T-helper 2 cell (primary cell): ENCODE results near the gene GRHL3.

Experiments
- DNase-seq, 5 experiments: peaks; one replicate each; pipeline versions ENCODE4 v3.0.0 to v3.0.0-alpha.2; 2012 to 2022

GRHL3 gene

DNA sequence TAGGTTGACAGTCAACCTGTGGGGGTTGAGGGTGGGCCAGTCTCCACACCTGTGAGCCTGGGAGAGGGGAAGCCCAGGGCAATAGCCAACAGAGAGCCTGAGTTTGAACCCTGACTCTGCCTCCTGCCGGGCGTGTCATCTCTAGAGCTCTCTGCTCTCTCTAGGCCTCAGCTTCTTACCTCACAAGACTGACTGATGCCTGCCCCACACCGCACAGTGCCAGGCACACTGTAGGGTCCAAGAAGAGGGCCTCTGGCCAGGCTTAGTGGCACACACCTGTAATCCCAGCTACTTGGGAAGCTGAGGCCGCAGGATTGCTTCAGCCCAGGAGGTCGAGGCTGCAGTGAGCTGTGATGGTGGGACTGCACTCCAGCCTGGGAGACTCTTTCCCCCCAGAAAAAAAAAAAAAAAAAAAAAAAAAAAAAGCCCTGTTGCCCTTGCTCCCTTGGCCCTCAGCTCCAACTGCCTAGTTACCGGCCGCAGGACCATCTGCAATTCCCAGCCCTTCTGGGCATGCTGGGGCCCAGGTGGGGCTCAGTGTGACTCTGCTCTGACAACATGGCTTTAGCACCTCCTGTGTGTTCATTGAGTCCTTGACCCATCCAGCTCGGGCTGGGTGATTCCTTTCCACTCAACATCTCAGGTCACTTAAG, 25.1 kb downstream of the GRHL3 start:
- DNase-seq: no peak

- DNase-seq: no peak
Measured at GRCh38 chr1:24345334-24345733, 26.2 kb downstream of the GRHL3 start.

- no peak for DNase-seq
Measured at GRCh38 chr1:24347159-24347934, 28.2 kb downstream of the GRHL3 start.

GRCh38 chr1:24348196-24348595, 29.0 kb downstream of the GRHL3 start:
- no peak for DNase-seq

DNA sequence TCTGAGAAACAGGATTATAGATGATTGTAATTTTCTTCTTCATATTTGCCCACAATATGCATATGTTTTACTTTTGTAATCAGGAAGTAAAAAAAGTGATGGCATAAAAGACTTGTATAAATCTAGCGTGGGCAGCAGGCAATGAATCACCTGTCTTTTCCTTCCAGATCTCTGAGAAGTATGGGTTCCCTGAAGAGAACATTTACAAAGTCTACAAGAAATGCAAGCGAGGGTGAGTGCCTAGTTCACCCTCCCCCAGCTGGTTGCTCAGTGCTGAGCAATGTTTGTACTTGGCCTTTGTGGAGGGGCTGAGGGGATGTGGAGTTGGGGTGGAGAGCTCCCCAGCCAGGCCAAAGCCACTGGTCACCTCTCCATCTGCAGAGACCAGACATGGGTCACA, 30.7 kb downstream of the GRHL3 start:
- no peak for DNase-seq

DNA sequence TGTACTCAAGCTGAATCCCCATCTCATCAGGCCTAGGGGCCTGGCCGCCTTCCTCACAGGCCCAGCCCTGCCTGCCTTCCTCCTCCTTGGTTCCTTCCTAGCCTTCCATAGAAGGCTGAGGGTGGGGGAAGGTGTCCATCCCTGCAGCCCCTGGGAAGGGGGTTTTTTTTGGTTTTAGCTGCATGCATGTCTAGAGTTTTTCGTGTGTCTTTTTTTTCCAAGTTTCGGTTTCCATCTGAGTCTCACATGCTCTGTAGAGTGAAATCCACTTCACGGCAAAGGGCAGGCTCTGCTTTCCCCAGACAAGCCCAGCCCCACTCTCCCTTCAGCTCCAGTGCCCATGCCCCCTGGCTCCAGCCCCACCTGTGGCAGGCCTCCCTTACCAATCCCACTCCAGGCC, 32.1 kb downstream of the GRHL3 start:
- peak in 1 of 5 experiments; percentile 72 for DNase-seq

- peak in 2 of 5 experiments; percentile 17 to 39 for DNase-seq
Measured at GRCh38 chr1:24351918-24352627, 32.9 kb downstream of the GRHL3 start.

DNA sequence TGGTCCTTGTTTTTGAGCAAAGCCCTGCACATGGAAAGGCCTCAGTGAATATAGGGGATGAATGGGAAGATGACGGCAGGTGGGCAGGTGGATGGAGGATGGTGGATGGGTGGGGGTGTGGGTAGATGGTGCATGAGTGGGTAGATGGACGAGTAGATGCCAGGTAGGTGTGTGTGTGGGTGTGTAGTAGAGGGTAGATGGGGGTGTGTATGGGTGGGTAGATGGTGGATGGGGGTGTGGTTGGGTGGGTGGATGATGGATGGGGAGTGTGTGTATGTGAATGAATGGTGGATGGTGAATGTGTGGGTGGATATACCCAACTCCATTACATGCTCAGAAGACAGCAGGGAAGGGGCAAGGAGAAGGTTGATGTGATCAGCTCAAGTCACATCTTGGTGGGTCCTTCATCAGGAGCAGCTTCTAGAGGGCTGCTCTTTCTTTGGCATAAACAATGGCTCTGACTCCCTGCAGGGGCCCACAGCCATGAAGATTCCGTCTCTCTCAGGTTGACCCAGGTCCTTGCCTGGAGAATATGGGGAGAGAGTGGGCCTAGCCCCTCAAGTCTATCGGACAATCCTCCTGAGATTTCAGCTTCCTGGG, 34.2 kb downstream of the GRHL3 start:
- no peak for DNase-seq

GRCh38 chr1:24355466-24355865, 36.3 kb downstream of the GRHL3 start:
- no peak for DNase-seq

DNA sequence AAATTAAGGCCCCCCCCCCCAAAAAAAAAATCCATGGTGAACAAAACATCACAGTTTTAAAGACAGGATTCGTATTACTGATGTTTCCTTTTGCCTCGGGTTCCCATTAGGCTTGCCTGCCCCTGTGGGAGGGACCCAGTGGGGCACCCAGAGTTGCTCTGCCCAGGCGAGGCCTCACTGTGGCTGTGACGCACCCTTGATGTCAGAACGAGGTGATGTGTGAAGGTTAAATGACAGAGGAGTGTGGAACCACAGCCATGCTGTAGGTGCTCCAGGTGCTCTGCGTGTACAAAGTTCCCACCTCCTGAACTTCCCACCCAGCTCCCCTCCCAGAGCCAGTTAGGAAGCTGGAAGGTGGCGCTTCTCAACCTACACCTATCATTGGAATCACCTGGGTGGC, 37.9 kb downstream of the GRHL3 start:
- DNase-seq: no peak

GRCh38 chr1:24360681-24361080, 41.5 kb downstream of the GRHL3 start:
- DNase-seq: no peak

GRCh38 chr1:24361811-24362210, 42.7 kb downstream of the GRHL3 start:
- no peak for DNase-seq

DNA sequence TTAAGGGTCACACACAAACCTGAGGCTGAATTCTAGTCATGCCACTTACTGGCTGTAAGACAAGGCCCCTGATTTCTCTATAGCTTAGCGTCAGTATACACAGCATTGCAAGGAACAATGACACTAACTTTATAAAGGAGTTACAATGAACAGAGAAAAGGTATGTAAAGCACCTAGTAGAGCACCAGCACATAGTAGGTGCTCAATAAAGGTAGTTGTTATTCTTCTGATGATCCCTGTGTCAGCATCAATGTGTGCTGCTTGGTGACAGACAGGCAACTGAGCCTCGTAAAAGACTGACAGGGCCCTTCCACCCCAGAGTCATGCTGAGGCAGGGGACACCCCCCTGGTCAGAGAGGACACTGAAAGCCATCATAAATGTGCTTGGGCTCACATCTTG, 43.2 kb downstream of the GRHL3 start:
- DNase-seq: no peak

DNA sequence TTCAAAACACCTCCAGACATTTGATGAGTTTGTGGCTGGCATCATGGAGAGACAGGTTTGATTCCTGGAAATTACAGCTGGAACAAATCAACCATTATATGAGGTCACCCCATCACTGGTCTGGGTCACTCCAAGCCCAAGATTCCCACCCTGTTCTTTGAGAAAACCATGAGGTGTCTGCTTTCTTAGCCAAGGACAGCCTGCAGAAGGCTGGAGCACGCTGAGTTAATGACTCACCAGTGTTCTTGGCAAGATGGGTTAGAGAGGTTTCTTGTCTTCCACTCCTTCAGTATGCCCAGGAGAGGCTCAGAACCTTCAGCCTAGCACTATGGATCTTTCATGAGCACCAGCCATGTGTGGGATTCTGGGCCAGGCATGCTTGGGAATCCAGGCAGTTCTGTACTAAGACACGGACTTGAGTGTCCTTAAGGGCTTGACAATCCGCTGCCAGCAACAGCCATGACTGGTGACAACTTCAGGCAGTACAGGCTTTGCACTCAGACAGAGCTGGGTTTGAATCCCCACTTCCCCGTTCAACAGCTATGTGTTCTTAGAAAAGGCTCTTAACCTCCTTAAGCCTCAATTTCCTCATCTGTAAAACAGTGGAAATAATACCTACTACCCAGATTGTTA, 43.9 kb downstream of the GRHL3 start:
- DNase-seq: no peak

DNA sequence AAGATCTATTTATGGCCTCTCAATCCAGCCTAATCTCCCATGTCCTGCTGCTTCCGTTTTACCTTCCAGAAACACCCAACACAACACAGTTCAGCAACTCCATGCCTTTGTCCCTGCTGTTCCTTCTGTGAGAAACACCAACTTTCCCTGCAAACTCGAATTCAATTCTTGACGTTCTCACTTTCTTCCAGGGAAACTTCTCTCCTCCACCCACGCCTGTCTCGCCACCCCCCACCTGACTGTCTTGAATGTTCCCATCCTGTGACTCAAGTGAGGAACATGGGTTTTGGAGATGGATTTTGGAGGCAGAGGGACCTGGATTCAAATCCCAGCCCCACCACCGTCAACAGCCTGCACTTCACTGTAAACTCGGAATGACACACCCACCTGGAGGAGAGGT, 44.8 kb downstream of the GRHL3 start:
- no peak for DNase-seq

DNA sequence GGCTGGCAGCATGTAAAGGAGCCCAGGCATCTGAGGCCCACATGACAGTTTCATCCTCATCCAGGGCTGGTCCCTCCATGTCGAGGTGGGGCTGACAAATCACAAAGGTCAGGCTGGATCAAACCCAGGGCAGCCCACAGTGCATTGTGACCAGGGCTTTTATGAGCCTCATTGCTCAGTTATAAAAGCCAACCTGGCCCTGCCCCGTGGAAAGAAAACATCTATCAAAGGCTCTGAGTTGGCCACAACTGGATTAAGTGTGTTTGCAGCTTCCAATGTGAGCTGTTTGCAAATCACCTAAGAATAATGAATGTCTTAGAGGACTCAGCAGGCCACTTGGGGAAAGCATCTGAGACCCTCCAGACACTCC, 45.4 kb downstream of the GRHL3 start:
- no peak for DNase-seq

GRCh38 chr1:24364975-24365678, 46.0 kb downstream of the GRHL3 start:
- DNase-seq: peak in 1 of 5 experiments; percentile 76

DNA sequence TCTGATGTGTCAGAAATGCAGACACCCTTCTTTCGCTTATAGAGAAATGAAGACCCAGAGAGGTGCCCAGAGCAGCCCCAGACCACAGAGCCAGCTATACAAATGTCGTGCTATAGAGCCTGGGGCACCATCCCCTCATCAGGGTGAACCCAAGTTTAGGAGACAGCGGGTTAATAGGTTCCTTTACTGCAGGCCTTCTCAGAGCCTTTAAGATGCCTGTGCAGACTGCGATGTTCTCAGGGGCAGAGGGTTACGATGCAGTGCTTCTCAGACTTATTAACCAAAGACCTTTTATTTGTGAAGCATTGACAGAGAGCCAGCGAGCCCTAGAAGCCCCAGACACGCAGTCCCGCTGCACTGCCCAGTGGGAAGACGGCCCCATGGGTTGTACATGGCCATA, 47.5 kb downstream of the GRHL3 start:
- DNase-seq: no peak

GRCh38 chr1:24369199-24369598, 50.0 kb downstream of the GRHL3 start:
- no peak for DNase-seq

DNA sequence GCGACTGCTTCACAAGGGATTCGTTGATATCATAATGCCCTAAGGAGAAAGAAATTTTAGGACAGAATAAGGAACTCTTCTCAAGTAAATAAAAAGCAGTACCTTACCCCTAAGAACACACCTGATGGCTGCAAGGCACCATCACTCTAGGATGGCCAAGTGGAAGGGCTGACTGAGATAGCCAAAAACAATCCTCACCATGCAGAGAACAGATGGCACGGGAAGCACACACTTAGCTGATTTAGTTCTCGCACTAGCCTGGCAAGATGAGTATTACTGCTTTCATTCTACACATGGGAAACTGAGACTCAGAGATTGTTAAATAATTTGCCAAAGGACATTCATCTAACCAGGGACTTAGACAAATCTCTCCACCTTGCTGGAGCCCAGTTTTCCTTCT, 50.6 kb downstream of the GRHL3 start:
- no peak for DNase-seq

GRCh38 chr1:24373044-24373443, 53.9 kb downstream of the GRHL3 start:
- no peak for DNase-seq

DNA sequence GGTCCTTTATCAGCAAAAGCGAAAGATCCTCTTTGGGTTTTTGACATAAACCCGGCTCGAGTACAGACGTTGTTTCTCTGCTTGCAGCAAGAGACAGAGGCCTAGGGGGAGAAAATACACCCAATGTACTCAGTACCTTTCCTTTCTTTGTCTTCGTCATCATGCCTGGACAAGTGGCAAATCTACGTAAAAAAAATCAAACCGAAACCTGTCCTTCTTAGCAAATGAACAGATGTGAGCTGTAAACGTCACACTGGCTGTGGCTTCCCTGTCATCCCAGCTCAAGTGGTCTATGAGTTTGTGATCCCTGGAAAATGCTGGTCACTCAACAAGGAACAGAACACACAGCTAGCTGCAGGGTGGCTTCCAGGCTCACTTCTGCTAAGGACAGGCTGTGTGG, 54.6 kb downstream of the GRHL3 start:
- DNase-seq: no peak
